ENCODE data around the gene PROS1.
"Not testable (repeated sequence)": the region's sequence is repeated elsewhere in the genome, so short reads cannot be mapped to it uniquely, and the experiment has no call there.

PROS1 gene

DNA sequence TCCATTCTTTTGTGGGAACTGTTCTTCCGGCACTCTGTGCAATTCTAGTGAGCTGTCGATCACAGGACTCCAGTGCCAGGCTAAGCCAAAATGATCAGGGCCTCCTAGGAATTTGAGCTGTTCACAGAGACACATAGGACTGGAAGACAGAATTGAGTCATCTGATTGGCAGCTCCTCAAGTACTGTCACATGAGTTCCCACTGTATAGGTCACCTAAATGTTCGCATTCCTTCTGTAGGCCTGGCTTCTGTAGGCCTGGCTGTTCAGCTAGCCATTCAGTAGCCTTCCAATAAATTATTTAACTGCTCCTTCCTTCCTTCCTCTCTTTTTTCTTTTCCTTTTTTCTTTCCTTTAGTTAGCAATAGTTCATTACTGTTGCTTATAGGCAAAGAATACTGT is 4.3 kb downstream of the PROS1 start:
- DNase-seq = no peak

DNA sequence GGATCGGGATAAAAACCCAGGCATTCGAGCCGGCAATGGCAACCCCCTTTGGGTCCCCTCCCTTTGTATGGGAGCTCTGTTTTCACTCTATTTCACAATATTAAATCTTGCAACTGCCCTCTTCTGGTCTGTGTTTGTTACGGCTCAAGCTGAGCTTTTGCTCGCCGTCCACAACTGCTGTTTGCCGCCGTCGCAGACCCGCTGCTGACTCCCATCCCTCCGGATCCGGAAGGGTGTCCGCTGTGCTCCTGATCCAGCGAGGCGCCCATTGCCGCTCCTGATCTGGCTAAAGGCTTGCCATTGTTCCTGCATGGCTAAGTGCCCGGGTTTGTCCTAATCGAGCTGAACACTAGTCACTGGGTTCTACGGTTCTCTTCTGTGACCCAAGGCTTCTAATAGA is 8.6 kb downstream of the PROS1 start:
- not testable (repeated sequence) for DNase-seq

DNA sequence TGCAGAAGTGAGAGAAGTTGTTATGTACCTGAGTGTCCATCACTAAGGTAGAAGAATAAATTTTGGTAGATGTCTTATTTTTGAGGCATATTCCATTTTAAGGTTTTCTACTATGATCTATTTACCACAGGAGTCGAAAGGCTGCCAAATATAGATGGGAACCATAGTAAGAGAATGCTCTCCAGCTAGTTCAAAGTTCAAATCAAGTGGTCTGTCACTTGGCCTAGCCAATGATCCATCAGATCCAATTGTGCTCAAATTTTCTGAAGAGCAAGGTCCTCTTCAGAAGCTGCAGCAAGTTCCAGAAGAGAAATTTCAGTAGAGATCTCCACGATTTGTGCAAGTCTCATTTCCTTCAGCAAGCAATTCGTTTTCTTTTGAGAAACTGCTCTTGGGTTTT is 10.9 kb downstream of the PROS1 start:
- DNase-seq = no peak

DNA sequence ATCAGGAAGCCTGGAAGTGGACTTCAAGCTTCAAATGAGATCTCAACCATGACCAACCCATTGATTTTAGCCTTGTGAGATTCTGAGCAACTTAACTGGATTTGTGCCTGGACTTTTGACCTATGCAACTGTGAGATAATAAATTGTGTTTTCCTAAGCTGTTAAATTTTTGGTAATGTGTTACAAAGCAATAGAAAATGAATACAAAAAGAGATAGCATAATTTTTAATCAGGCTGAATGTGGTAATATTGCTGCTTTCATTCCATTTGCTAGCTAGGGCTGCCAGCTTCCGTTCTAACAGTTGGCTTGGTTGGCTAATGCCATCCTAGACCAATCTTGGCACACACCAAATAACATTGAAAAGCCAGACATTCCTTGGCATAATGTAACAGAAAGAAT is 12.2 kb downstream of the PROS1 start:
- DNase-seq = no peak

GRCh38 chr3:93961026-93961425 is 12.7 kb downstream of the PROS1 start:
- no peak for DNase-seq

DNA sequence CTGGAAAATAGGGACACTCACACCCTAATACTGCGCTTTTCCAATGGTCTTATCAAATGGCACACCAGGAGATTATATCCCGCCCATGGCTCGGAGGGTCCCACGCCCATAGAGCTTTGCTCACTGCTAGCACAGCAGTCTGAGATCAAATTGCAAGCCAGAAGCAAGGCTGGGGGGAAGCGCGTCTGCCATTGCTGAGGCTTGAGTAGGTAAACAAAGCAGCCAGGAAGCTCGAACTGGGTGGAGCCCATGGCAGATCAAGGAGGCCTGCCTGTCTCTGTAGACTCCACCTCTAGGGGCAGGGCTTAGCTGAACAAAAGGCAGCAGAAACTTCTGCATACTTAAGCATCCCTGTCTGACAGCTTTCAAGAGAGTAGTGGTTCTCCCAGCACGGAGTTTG is 23.7 kb downstream of the PROS1 start:
- DNase-seq = not testable (repeated sequence)

GRCh38 chr3:93937485-93937884 is 36.2 kb downstream of the PROS1 start:
- DNase-seq = not testable (repeated sequence)

GRCh38 chr3:93936549-93936948 is 37.1 kb downstream of the PROS1 start:
- DNase-seq = no peak

GRCh38 chr3:93934366-93935046 is 39.2 kb downstream of the PROS1 start:
- no peak for DNase-seq

- no peak for DNase-seq
These were observed 42.0 kb downstream of the PROS1 start for GRCh38 chr3:93931597-93932229.

- DNase-seq = no peak
These were observed 43.7 kb downstream of the PROS1 start for GRCh38 chr3:93930041-93930440.

DNA sequence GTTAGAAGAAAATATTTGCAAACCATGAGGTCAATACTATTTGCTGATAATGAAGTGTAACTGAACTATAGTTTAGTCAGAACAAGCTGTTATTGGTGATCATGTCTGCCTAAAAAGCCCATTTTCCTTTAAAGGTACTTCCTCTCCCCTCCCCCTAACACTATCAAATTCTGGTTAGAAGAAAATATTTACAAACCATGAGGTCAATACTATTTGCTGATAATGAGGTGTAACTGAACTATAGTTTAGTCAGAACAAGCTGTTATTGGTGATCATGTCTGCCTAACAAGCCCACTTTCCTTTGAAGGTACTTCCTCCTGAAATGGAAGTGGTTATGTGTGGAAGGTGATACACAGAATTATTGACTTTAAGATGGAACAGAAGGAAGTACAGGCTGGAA is 46.9 kb downstream of the PROS1 start:
- DNase-seq = no peak

DNA sequence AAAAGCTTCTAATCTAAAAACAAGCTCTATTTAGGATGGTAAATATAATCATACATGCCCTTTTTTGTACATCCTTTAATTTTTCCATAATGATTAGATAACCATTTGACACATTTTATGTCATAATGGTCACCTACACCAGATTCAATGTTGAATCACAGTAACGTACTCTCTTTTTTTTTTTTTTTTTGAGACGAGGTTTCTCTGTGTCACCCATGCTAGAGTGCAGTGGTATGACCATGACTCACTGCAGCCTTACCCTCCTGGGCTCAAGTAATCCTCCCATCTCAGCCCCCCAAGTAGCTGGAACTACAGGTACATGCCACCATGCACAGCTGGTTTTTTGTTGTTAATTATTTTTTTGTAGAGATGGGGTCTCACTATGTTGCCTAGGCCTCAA is 49.2 kb downstream of the PROS1 start:
- no peak for DNase-seq

DNA sequence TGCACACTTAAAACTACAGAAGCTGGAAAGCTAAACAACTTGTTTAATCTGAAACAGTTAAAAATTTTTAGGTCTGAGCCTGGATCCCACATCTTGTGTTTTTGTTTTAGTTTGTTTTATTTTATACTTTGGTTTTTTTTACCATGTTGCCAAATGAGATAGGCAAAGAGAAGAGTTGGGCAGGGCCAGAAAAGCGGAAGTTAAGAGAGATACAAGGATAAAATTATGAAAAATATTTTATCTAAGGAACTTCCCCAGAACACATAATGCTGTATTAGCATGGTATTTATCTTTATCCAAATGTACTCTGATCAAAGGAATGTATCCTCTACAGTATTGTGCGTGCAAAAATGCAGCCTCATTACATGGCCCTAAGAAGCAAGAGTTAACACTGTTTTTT is 50.7 kb downstream of the PROS1 start:
- DNase-seq = no peak

DNA sequence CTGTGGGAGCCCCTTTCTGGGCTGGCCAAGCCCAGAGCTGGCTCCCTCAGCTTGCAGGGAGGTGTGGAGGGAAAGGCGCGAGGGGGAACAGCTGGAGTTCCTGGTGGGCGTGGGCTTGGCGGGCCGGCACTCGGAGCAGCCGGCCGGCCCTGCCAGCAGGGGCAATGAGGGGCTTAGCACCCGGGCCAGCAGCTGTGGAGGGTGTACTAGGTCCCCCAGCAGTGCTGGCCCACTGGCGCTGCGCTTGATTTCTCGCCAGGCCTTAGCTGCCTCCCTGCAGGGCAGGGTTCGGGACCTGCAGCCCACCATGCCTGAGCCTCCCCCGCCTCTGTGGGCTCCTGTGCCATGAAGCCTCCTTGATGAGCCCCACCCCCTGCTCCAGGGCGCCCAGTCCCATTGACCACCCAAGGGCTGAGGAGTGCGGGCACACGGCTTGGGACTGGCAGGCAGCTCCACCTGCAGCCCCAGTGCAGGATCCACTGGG is 56.1 kb downstream of the PROS1 start:
- DNase-seq = not testable (repeated sequence)

DNA sequence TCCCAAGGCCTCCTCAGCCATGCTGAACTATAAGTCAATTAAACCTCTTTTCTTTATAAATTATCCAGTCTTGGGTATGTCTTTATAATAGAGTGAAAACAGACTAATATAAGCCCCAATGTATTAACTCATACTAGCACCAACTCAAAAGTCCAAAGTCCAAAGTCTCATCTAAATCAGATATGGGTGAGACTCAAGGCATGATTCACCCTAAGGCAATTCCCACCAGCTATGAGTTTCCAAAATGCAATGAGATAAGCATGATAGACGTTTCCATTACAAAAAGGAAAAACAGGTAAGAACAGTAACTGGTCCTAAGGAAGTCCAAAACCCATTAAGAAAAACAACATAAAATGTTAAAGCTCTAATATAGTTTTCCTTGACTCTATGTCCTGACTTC is 60.1 kb downstream of the PROS1 start:
- DNase-seq = not testable (repeated sequence)

GRCh38 chr3:93911206-93911605 is 62.5 kb downstream of the PROS1 start:
- no peak for DNase-seq

GRCh38 chr3:93910097-93910496 is 63.6 kb downstream of the PROS1 start:
- no peak for DNase-seq

DNA sequence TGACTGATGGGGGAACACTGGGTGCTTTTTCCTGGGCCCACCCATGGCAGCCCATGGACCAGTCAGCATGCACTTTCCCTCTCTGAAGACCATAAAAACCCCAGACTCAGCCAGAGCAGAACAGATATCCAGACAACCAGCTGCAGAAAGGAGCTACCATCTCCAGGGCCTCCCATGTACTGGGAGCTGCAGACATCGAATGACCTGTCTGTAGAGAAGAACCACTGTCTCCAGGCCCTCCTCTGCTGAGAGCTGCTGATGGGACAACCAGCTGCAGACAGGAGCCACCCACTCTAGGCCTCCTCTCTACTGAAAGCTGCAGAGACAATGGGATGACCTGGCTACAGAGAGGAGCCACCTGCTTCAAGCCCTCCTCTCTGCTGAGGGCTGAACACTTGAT is 66.6 kb downstream of the PROS1 start:
- DNase-seq = no peak

- no peak for DNase-seq
These were observed 67.5 kb downstream of the PROS1 start for GRCh38 chr3:93906245-93906644.

GRCh38 chr3:93904568-93904967 is 69.1 kb downstream of the PROS1 start:
- DNase-seq = no peak

- not testable (repeated sequence) for DNase-seq
These were observed 95.3 kb downstream of the PROS1 start for GRCh38 chr3:93878250-93879017.

DNA sequence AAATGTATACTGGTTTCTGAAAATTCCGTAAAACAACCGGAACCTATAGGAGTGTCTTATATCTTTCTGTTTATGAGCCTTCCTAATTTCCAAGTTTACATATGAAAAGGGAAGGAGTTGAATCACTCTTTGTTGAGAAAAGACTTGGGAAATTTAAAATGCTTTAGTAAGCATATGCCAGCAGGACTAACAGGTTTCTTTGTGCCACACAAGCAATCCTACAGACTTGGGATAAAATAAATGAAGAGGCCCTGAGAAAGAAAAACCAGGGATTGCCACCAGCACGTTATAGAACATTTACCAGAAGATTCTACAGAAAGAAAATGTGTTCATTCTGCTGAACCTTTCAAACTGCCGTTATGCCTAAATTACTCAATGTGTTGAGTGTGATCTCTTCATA is 96.3 kb downstream of the PROS1 start:
- not testable (repeated sequence) for DNase-seq

- DNase-seq = not testable (repeated sequence)
These were observed 100.3 kb downstream of the PROS1 start for GRCh38 chr3:93873412-93873811.
